ENCODE results near the gene TBC1D22B.

DNA sequence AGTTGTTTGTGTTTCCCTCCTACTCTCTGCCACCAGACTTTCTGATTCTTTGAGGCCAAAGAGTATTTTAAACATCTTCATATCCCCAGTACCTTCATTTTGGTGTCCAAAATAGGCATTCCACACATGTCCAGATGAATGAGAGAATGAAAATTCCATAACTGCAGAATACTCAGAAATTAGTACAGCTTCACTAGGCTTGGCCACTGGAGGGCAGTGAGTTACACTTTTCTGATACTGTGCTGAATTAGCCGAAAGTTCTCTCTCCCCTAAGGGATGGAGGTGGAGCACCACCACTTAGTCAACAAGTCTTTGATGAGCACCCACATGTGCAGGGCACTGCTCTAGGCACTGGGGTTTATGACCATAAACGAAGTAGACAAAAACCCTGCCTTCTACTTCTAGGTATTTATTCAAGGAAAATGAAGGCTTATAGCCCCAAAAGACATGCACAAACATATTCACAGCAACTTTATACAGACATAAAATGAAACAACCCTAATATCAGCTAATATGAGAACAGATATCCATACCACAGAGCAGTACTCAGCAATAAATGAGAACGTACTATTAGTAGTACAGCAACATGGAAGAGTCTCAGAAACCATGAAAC lies 46.4 kb downstream of the TBC1D22B start:
- peak; percentile 39 to 55 (median 45) for TF ChIP-seq CTCF (IDR thresholded peaks at IDR 0.05)
- TF ChIP-seq POLR2A (IDR thresholded peaks at IDR 0.05) = no peak
